Measurements from ENCODE around the gene PARD3B.

DNA sequence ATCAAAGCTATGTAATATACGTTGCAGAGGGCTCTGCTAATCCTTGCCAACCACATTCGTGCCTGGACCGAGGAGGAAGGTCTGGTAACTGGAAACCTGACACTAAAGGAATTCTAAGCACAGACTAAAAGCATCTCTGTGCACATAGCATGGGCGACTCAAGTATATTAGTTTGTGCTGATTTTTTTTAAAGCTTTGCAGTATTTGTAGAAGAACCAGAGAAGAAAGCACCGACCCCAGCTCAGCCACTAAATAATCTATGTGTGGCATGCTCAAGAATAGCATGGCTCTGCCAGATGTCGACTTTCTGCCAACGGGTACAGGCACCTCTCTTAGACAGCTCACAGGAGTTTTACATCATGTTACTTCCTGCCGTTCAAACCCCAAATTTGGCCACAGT, 1063.8 kb downstream of the PARD3B start:
- TF ChIP-seq CTCF (conservative IDR thresholded peaks at IDR 0.05): no peak
- TF ChIP-seq EZH2 (IDR thresholded peaks at IDR 0.05; ENCODE audit: low read depth): no peak

Measured in PC-9 (cell line).